HG02763 (cell line): Measurements from ENCODE around the gene BMPR1A.
"Not testable (repeated sequence)": the region's sequence is repeated elsewhere in the genome, so short reads cannot be mapped to it uniquely, and the experiment has no call there.

Source experiments
- ATAC-seq: cut with Tn5 transposase; IDR thresholded peaks from one replicate; pipeline ENCODE4 v1.9.1; 2021; ENCODE audit warnings: mild to moderate bottlenecking, moderate library complexity; ENCODE audit not compliant: unreplicated experiment

The BMPR1A gene

GRCh38 chr10:86952697-86953096 is 196.3 kb downstream of the BMPR1A start:
- ATAC-seq: not testable (repeated sequence)

DNA sequence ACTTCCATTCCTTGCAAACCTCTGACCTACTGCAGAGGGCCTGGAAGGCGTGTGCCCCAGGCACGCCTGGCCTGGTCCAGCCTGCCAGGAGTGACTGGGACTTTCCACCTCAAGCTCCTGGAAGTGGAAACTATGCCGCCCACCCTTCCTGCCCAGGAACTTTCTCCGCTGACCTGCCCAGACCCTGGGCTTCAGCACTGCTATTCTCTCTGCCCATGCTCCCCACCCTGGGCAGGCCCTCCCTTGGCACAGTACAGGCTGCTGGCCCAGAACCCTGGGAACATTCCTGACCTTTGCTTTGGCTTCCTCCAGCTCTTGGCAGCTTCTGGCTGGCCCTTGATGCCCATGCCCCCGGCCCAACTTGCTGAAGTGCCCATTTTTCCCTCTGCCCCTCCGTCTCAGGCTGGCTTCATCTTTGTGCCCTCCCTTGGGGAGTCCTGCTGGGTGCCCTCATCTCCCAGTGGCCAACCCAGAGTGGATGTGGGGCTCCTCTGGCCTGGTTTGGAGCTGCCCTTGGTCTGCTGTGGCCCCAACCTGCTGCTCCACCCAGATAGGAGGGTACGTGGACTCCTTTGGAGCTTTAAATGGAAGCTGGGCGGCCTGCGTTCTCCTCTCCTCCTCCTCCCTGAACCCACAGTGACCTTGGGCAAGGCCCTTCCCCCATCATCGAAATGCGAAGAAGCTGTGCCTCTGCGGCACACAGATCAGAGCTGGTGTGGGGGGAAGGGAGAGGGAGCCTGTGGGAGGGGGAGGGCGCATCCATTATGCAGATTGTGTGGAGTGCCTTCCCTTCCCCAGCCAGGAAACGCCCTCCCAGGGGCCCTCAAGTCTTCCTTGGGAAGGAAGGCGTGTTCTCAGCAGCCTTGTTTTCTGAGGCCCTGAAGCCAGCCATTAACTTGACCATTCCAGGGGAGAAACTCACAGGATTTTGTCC is 197.6 kb downstream of the BMPR1A start:
- ATAC-seq: no peak

DNA sequence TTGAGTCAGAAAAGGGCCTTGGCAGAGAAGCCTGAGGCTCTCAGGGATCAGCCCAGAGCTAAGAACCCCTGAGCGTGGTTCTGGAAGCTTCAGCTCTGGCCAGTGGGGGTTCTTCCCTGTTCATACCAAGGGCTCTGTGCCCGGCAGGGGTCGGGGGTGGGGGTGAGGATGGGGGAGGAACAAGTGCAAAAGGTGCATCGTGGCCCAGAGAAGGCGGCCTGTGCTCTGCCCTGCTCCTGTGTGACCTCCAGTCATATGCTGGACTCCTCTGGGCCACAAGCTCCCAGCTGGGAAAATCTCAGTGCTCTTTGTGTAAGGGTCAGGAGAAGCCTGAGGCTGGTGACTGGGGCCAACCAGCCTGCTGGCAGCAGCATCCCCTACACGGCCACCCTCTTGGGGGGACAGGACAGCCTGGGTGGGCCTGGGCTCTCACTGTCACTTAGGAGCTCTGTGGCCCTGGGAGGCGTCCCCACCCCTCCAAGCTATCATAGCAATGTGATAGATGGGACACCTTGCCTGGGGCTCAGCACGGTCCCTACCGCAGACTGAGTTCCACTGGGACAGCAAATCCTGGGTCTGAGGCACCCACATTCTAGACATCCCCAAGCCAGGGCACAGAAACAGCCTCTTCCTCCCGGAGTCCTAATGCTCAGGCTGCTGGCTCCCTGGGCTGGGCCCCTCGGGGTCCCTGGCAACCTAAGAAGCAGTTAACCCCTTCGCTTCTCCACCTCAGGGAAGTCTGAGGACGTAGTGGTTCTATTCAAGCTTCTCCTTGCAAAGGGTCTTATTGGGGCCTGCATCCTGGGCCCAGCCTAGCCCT is 198.5 kb downstream of the BMPR1A start:
- no peak for ATAC-seq

DNA sequence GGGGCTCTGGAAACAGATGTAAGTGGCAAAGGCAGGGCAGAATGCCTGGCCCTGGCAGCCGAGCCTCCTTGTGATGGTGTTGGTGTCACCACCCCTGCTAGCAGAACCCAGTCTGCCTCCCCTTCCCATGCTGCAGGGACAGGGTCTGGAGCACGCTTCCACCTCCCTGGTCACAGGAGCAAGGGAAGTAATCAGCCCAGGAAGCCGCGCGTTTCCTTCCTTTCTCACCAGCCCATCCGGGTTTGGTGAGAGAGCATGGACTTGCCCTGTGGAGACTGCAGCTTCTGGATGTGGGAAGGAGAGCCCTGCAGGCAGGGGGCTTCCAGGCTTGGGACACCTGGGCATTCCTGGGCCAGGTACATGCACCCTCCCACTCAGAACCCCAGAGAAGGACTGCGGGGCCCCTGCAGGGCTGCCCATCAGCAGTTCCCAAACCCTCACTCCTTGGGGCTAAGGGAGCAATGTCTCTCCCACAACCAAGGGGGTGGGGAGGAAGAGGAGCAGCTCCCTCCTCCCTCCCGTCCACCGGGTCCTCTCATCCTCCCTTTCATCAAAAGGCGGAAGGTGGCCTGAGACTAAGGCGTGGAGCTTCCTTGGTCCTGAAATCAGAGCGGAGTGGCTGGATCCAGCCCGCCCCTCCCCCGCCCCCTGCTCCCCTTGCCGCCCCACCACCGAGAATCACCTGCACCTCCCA is 199.2 kb downstream of the BMPR1A start:
- ATAC-seq: no peak

DNA sequence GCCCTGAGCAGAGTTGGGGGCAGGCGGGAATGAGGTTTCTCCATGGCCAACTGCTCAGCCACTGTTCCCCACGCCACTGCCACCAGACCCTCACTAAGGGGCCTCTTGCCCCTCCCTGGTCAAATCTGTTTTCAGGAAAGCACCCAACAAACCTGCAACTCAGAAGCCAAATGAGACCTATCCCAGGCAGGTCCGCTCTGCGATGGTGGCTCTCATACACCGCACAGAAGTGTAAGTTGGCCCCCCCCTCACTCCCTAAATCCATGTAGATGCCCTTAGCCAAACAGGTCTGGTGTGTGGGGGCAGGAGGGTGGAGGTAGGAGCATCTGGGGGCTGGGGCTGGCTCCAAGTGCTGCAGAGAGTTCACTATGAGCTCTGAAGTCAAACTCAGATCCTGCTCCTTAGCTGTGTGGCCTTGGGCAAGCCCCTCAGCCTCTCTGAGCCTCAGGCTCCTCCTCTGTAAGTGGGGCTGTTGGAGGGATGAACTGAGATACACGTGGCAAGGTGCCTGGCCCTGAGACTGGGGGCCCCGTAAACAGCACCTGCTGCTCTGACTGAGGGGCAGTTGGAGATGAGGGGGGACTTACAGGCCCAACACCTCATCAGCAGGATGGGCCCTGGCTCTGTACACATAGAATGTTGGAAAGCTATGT is 199.9 kb downstream of the BMPR1A start:
- ATAC-seq: no peak

DNA sequence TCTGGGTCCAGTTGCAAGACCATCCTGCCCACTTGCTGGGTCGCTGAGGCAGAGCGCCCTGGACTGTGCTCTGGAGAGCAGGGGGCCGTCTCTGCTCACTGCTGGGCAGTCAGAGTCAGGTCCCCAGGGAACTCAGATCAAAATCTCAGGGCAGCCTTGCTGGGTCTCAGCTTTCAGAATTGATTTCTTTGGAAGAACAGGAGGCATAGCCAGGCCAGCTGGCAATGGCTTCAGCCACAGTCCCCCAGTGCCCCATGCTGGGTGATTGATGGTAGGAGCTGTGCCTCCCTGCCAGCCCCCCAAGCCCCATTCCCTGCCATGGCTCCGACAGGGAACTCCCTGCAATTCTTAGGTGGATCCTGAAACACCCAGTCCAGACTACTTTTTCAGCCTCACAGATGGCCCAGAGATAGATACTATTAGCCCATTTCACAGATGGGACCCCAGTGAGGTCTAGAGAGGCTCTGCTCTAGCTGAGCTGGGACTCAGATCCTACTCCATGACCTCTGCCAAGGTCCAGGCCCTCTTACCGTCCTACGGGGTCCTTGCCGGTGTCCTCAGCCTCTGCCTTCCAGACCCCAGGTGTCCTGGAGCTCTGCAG is 200.5 kb downstream of the BMPR1A start:
- ATAC-seq: no peak

DNA sequence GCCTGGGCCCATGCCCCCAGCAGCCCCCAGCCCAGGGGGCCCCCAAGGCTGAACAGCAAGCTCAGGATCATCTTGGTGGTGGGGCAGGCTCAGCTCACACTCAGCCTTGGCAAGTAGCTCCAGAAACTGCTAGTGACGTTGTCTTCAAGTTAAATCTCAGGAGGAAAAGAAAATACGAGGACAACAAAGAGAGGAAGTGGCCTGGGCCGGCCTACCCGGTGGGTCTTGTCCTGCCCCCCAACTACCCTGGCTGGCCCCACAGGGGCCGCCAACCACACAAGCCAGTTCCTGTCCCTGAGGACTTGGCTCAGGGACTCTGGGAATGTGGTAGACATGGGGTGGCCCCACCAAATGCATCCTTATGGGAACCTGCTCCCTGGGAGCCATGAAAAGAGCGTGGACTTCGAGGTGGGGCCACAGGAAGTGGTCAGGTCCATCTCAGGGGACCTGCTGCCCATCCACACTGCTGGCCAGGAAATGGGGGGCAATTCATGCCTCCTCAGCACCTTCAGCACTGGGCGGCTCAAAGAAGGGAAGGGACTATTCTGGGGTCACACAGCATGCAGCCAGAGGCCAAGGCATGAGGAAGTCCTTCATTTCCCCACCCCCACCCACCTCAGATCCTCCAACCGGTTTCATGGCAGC is 201.2 kb downstream of the BMPR1A start, which contains the start of gene MMRN2:
TSS of gene MMRN2 (minus strand) at position 145 of the 645 bp plus-strand sequence. CDS start at position 71, 74 bp downstream.
- ATAC-seq: no peak

DNA sequence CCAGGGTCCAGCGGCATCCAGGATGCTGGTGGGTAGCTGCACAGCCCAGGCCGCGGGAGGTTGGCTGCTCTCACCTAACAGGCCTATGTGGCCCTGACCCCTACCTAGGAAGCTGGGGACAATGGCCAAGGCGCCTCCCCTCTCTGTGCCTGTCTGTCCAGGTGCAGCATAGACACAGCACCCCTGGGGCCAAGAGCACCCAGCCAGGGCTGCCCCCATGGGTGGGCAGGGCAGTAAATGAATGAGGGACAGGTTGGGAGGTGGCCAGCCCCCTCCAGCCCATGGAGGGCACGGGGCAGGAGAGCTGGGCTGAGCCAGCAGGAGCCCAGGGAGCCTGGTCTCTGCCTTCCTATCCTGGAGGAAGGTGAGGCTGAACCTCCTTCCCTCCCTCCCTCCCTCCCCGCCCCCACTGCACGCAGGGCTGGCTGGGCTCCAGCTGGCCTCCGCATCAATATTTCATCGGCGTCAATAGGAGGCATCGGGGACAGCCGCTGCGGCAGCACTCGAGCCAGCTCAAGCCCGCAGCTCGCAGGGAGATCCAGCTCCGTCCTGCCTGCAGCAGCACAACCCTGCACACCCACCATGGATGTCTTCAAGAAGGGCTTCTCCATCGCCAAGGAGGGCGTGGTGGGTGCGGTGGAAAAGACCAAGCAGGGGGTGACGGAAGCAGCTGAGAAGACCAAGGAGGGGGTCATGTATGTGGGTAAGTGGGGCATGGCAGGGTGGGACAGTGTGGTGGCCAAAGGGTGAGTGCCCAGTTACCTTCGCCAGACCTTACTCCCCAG is 201.9 kb downstream of the BMPR1A start, which contains the start of gene SNCG:
TSS of gene SNCG (plus strand) at position 484 of the 785 bp plus-strand sequence. CDS start at position 583, 99 bp downstream.
- no peak for ATAC-seq

GRCh38 chr10:86958901-86959736 is 202.7 kb downstream of the BMPR1A start:
- no peak for ATAC-seq

DNA sequence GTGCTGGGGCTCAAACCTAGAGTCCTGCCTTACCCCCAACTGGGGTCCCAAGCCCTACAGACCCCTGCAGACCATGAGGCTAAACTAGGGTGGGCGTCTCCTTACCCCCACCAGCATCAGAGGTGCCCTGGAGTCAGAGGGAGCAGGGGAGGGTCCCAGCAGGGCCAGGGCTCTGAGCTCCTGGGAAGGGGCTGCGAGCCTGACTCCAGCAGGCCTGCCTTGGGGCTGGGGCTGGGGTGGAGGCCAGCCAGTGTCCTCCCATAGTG is 203.3 kb downstream of the BMPR1A start:
- no peak for ATAC-seq

- peak; percentile 55 for ATAC-seq
These were observed 203.8 kb downstream of the BMPR1A start for GRCh38 chr10:86960003-86960862.

DNA sequence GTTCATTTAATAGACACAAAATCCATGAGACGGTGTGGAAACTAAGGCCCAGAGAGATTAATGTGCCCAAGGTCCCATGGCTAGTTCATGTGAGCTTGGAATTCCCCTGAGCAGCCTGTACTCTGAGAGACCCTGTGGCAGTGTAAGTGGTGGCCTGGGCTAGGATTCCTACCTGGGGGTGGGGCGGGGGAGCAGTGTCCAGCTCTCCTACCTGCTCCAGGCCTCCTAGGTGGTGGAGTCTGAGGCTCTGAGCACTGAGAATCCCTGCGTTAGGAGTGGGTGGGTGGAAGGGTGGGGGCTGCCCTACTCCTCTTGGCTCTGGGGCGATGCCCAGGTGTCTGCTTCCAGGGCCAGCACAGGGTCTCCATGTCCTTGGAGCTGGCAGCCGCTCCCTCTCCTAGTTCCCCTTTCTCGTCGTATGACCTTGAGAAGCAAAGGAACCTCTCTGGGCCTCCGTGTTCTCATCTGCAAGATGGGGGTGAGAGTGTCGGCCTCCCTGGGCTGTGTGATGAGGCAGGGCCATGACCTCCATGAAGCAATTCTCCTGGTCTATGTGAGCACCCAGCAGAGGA is 204.5 kb downstream of the BMPR1A start:
- no peak for ATAC-seq

DNA sequence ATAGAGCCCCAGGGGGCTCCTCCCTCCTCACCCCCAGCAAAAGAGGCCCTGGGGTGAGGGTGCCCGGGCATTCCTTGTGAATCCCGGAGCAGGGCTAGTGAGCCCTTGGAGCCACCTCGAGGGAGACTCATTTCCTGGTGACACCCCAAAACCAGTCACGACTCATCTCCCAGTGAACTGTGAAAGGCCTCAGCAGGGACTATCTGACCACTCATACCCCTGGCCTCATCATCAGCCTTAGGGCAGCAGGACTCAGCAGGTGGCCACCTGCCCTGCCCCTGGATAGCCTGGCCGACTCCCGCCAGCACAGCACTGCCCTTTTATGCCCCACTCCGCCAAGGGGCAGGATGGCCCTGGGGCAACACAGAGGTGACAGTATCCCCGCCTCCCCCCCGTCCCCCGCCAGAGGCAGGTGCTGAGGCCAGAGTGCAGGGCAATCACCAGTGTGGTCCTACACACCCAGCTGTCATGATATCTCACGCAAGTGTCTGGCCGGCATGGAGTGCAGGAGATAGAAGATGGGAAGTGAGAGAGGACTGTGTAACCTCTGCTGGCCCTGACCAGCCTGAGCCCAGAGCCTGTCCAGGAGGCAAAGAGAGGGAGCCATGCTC is 205.2 kb downstream of the BMPR1A start:
- no peak for ATAC-seq

GRCh38 chr10:86962136-86962980 is 205.9 kb downstream of the BMPR1A start:
- ATAC-seq: no peak

- ATAC-seq: no peak
These were observed 206.5 kb downstream of the BMPR1A start for GRCh38 chr10:86962981-86963310.
